Neural progenitor cell (in vitro differentiated cells): ENCODE data around the gene GAB2. TPM values are rescaled to one million over a fixed set of nuclear protein-coding genes. Genes with fewer than 3 reads are reported as not detected.

ENCODE experiments used
- DNase-seq: peaks from one replicate; pipeline ENCODE4 v3.0.0-alpha.2; 2016; ENCODE audit warnings: low spot score
- H2AFZ ChIP-seq: fragments of 200-600 bp; sonication (generic); replicated peaks from 2 replicates; pipeline ENCODE4 v1.6.1; 2016; ENCODE audit warnings: antibody characterized with exemption
- H3F3A ChIP-seq: fragments of 200-600 bp; sonication (generic); 2 replicates; pipeline ENCODE4 v1.6.1; 2016; ENCODE audit warnings: antibody characterized with exemption, low read depth
- H3K27ac ChIP-seq: fragments of 200-600 bp; sonication (generic); 2 replicates; pipeline ENCODE4 v1.5.1; 2016; ENCODE audit warnings: mild to moderate bottlenecking
- H3K27me3 ChIP-seq: fragments of 200-600 bp; sonication (generic); 2 replicates; pipeline ENCODE4 v1.6.1; 2016; ENCODE audit warnings: mild to moderate bottlenecking, moderate library complexity
- H3K36me3 ChIP-seq: fragments of 200-600 bp; sonication (generic); 2 replicates; pipeline ENCODE4 v1.5.1; 2016
- H3K4me1 ChIP-seq: fragments of 200-600 bp; sonication (generic); 2 replicates; pipeline ENCODE4 v1.6.1; 2016; ENCODE audit warnings: mixed run types
- H3K4me2 ChIP-seq: fragments of 200-600 bp; sonication (generic); 2 replicates; pipeline ENCODE4 v1.6.1; 2016
- H3K4me3 ChIP-seq: fragments of 200-600 bp; sonication (generic); 2 replicates; pipeline ENCODE4 v1.5.1; 2016
- H3K79me2 ChIP-seq: fragments of 200-600 bp; sonication (generic); 2 replicates; pipeline ENCODE4 v1.6.1; 2016; ENCODE audit warnings: low read depth
- H3K9ac ChIP-seq: fragments of 200-600 bp; sonication (generic); 2 replicates; pipeline ENCODE4 v1.6.1; 2016
- H3K9me3 ChIP-seq: fragments of 200-600 bp; sonication (generic); 2 replicates; pipeline ENCODE4 v1.5.1; 2016; ENCODE audit warnings: low read depth
- H4K20me1 ChIP-seq: fragments of 200-600 bp; sonication (generic); 2 replicates; pipeline ENCODE4 v1.6.1; 2016; ENCODE audit warnings: low read depth
- H3K27ac Mint-ChIP-seq: 3 replicates; pipeline ENCODE4 v1.8.0; 2021; ENCODE audit warnings: mixed read lengths
- H3K27me3 Mint-ChIP-seq: 2 replicates; pipeline ENCODE4 v1.8.0; 2022; ENCODE audit warnings: low read depth, mild to moderate bottlenecking, inconsistent platforms, moderate library complexity, mixed read lengths; ENCODE audit not compliant: insufficient read depth
- H3K36me3 Mint-ChIP-seq: 3 replicates; pipeline ENCODE4 v1.8.0; 2021; ENCODE audit warnings: mixed read lengths
- H3K4me1 Mint-ChIP-seq: 3 replicates; pipeline ENCODE4 v1.8.0; 2021; ENCODE audit warnings: mixed read lengths
- H3K4me3 Mint-ChIP-seq: 3 replicates; pipeline ENCODE4 v1.8.0; 2021; ENCODE audit warnings: mild to moderate bottlenecking, moderate library complexity, mixed read lengths
- H3K9me3 Mint-ChIP-seq: 3 replicates; pipeline ENCODE4 v1.8.0; 2020; ENCODE audit warnings: mixed read lengths
- CTCF ChIP-seq: fragments of 200-600 bp; sonication (generic); IDR thresholded peaks from 2 replicates; pipeline ENCODE4 v1.5.1; 2017; ENCODE audit warnings: antibody characterized with exemption, mild to moderate bottlenecking
- EZH2 ChIP-seq: fragments of 200-600 bp; sonication (generic); IDR thresholded peaks from 2 replicates; pipeline ENCODE4 v1.6.1; 2017; ENCODE audit warnings: antibody characterized with exemption, mild to moderate bottlenecking, moderate library complexity
- EZH2phosphoT487 ChIP-seq: fragments of 200-600 bp; sonication (generic); IDR thresholded peaks from 2 replicates; pipeline ENCODE4 v1.6.1; 2017; ENCODE audit warnings: antibody characterized with exemption
- total RNA-seq: library from RNA; depleted of rRNA; stranded (reverse); fragments of >200 nt; gene quantifications from 2 replicates; pipeline ENCODE4 v1.2.3, GENCODE V29; 2015; ENCODE audit warnings: low replicate concordance

The GAB2 gene
- total RNA-seq, 1 donor from 2014 or later, result 11.1 TPM

- H3K36me3 Mint-ChIP-seq, result peaks cover 3% of the 10 kb centered on the region
- H3K9me3 ChIP-seq, result no peaks in the 10 kb centered on the region
- H3K27ac ChIP-seq, result peak overlapping the region; percentile 62
- H3K27me3 Mint-ChIP-seq, result peaks cover 6% of the 10 kb centered on the region
- H3K27ac Mint-ChIP-seq, result no peak overlapping the region
- H3K36me3 ChIP-seq, result no peaks in the 10 kb centered on the region
- H3K9me3 Mint-ChIP-seq, result peaks cover 12% of the 10 kb centered on the region
- peaks cover 37% of the 10 kb centered on the region for H3F3A ChIP-seq
- no peak overlapping the region for H2AFZ ChIP-seq
- TF ChIP-seq EZH2phosphoT487, result no peak
- TF ChIP-seq EZH2, result no peak
- TF ChIP-seq CTCF, result no peak
- no peaks in the 10 kb centered on the region for H4K20me1 ChIP-seq
- peak overlapping the region; percentile 49 for H3K4me2 ChIP-seq
- H3K79me2 ChIP-seq, result peaks cover 59% of the 10 kb centered on the region
- no peak overlapping the region for H3K4me3 ChIP-seq
- peaks cover 35% of the 10 kb centered on the region for H3K4me1 Mint-ChIP-seq
- H3K4me3 Mint-ChIP-seq, result peak overlapping the region; percentile 8
- no peak overlapping the region for H3K9ac ChIP-seq
- peaks cover 41% of the 10 kb centered on the region for H3K4me1 ChIP-seq
- no peaks in the 10 kb centered on the region for H3K27me3 ChIP-seq
- DNase-seq, result no peak
Observed at GRCh38 chr11:78355309-78355705, 62.3 kb downstream of the GAB2 start.

GRCh38 chr11:78354408-78355308 is 63.0 kb downstream of the GAB2 start:
- Histone ChIP-seq H3F3A (peaks cover 43% of the 10 kb centered on the region), H3K4me1 (peaks cover 43% of the 10 kb centered on the region), H3K9me3 (no peaks in the 10 kb centered on the region), H3K79me2 (peaks cover 56% of the 10 kb centered on the region), H3K4me3 (no peak overlapping the region), H3K36me3 (no peaks in the 10 kb centered on the region), H3K27me3 (no peaks in the 10 kb centered on the region), H2AFZ (no peak overlapping the region), H3K4me2 (peak overlapping the region; percentile 49), H4K20me1 (no peaks in the 10 kb centered on the region), H3K27ac (peak overlapping the region; percentile 62), H3K9ac (no peak overlapping the region)
- peak; percentile 59 for DNase-seq
- H3K36me3 Mint-ChIP-seq, result peaks cover 3% of the 10 kb centered on the region
- H3K27me3 Mint-ChIP-seq, result peaks cover 8% of the 10 kb centered on the region
- peaks cover 12% of the 10 kb centered on the region for H3K9me3 Mint-ChIP-seq
- TF ChIP-seq CTCF (no peak), EZH2 (no peak), EZH2phosphoT487 (no peak)
- H3K4me1 Mint-ChIP-seq, result peaks cover 41% of the 10 kb centered on the region
- H3K27ac Mint-ChIP-seq, result peak overlapping the region; percentile 55
- H3K4me3 Mint-ChIP-seq, result peak overlapping the region; percentile 8

- Histone ChIP-seq H3K9ac (no peak overlapping the region), H3K36me3 (no peaks in the 10 kb centered on the region), H3K9me3 (no peaks in the 10 kb centered on the region), H3K4me3 (no peak overlapping the region), H2AFZ (no peak overlapping the region), H3K4me1 (peaks cover 52% of the 10 kb centered on the region), H3K27me3 (no peaks in the 10 kb centered on the region), H3K27ac (no peak overlapping the region), H4K20me1 (no peaks in the 10 kb centered on the region), H3K4me2 (no peak overlapping the region), H3K79me2 (peaks cover 64% of the 10 kb centered on the region), H3F3A (peaks cover 49% of the 10 kb centered on the region)
- peaks cover 7% of the 10 kb centered on the region for H3K27me3 Mint-ChIP-seq
- H3K4me1 Mint-ChIP-seq, result peaks cover 48% of the 10 kb centered on the region
- peaks cover 6% of the 10 kb centered on the region for H3K9me3 Mint-ChIP-seq
- TF ChIP-seq EZH2phosphoT487 (no peak), EZH2 (no peak), CTCF (no peak)
- H3K4me3 Mint-ChIP-seq, result no peak overlapping the region
- peaks cover under 1% of the 10 kb centered on the region for H3K36me3 Mint-ChIP-seq
- peak overlapping the region; percentile 26 for H3K27ac Mint-ChIP-seq
- DNase-seq, result no peak
Observed at GRCh38 chr11:78351979-78352841, 65.4 kb downstream of the GAB2 start.
